Activated T-helper 1 cell treated with anti-CD3 and anti-CD28 coated beads, Interleukin-12 subunit alpha, Interleukin-12 subunit beta, Interleukin-2, Interleukin-4 antibody, amounts not matched to agents 30 ng/mL and 10 ng/mL and 1 ng/mL, durations not matched to agents 14 hours and 24 hours and 36 hours (primary cell): Measurements from ENCODE around the gene CACNA1C. TPM values are rescaled to one million over a fixed set of nuclear protein-coding genes. Genes with fewer than 3 reads are reported as not detected.
"Not testable (repeated sequence)": the region's sequence is repeated elsewhere in the genome, so short reads cannot be mapped to it uniquely, and the experiment has no call there.

ENCODE experiments used
- DNase-seq: peaks from one replicate; pipeline ENCODE4 v3.0.0; 2021; ENCODE audit warnings: low spot score
- H3K27ac Mint-ChIP-seq: one replicate; pipeline ENCODE4 v1.8.0; 2021; ENCODE audit warnings: mild to moderate bottlenecking, mixed read lengths
- H3K27me3 Mint-ChIP-seq: one replicate; pipeline ENCODE4 v1.8.0; 2022; ENCODE audit warnings: mild to moderate bottlenecking, moderate library complexity, mixed read lengths; ENCODE audit not compliant: insufficient read depth
- H3K36me3 Mint-ChIP-seq: one replicate; pipeline ENCODE4 v1.8.0; 2021; ENCODE audit warnings: low read depth, mixed read lengths
- H3K4me1 Mint-ChIP-seq: one replicate; pipeline ENCODE4 v1.8.0; 2021; ENCODE audit warnings: low read depth, mixed read lengths
- H3K4me3 Mint-ChIP-seq: one replicate; pipeline ENCODE4 v1.8.0; 2021; ENCODE audit warnings: mild to moderate bottlenecking, moderate library complexity, mixed read lengths
- H3K9me3 Mint-ChIP-seq: one replicate; pipeline ENCODE4 v1.8.0; 2021; ENCODE audit warnings: mixed read lengths
- intact Hi-C: fragments of 100-400 bp; cut with micrococcal nuclease; formaldehyde crosslinking; loops from one replicate; pipeline ENCODE4 v1.15.1; 2024
- total RNA-seq: library from RNA; stranded (reverse); gene quantifications from 2 replicates; pipeline ENCODE4 v1.2.3, GENCODE V29; 2022

The CACNA1C gene
- total RNA-seq, 1 donor from 2014 or later = 0.18 TPM

DNA sequence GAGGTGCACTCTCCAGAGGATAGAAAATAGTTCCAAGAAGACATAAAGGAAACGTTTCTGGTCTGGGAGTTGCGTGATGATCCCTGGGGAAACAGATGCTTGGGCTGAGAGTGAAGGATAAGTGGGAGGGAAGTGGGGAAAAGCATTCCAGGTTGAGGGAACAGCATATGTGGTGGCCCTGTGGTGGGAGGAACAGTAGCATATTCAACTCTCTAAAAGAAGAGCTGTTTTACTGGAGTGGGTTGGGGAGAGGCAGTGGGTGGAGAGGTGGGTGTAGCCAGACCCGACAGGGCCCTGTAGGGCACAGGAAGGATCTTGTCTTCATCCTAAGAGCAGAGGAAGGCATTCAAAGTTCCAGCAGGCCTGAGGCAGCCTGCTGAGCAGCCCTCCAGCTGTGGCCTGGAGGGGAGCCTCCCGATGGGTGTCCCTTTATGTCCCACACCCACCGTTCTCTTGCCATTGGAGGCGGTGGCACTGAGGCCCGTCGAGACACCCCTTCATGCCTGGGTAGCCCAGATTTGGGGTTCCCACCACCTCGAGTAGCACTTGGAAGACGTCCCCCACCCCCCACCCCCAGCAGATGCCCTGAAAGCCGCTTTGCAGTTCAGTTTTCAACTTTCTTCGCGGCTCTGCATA is 431.5 kb downstream of the CACNA1C start:
- peaks cover 6% of the 10 kb centered on the region for H3K27me3 Mint-ChIP-seq
- no peaks in the 10 kb centered on the region for H3K36me3 Mint-ChIP-seq
- intact Hi-C loops = no loop called here
- no peak for DNase-seq
- H3K27ac Mint-ChIP-seq = no peak overlapping the region
- no peaks in the 10 kb centered on the region for H3K9me3 Mint-ChIP-seq
- no peak overlapping the region for H3K4me3 Mint-ChIP-seq
- no peaks in the 10 kb centered on the region for H3K4me1 Mint-ChIP-seq

DNA sequence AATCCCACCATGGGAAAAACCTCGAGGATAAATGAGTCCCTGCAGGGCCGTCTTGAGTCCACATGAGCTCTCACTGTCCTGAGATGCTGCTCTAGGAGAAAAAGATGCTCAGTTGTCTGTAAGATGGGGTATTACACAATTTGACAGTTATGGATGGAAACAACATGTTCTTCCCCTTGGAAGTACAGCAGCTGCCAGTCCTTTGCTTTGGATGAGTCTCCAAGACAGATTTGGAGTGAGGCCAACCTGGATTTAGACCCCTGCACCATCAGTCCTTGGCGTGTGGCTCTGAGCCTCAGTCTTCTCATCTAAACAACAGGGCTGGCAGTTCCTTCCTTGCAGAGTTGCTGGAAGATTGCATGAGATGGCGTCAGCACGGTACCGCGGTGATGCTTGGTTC is 432.9 kb downstream of the CACNA1C start:
- Mint-ChIP-seq H3K4me3 (no peak overlapping the region), H3K9me3 (no peaks in the 10 kb centered on the region), H3K36me3 (no peaks in the 10 kb centered on the region), H3K27ac (no peak overlapping the region), H3K4me1 (no peaks in the 10 kb centered on the region), H3K27me3 (peaks cover 4% of the 10 kb centered on the region)
- intact Hi-C loops = no loop called here
- no peak for DNase-seq

DNA sequence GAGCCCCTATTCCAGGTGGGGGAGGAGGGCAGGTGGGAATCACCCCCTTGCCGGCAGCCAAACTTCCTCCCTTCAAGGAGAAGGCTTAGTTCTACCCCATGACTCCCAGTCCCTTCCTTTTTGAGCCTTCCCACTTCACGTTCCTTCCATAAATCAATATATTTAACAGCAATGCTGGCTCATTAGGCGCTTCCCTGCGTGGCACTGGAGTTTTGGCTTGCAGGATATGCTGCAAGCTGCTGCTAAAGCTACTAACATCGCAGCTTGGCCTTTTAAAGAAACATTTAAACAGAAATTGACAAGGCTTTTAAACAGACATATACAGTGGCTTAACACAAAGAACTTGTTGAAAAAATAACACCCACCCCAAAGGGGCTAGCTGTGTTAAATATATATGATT is 434.0 kb downstream of the CACNA1C start:
- H3K9me3 Mint-ChIP-seq = no peaks in the 10 kb centered on the region
- H3K36me3 Mint-ChIP-seq = no peaks in the 10 kb centered on the region
- H3K27me3 Mint-ChIP-seq = peaks cover 4% of the 10 kb centered on the region
- H3K4me1 Mint-ChIP-seq = no peaks in the 10 kb centered on the region
- H3K27ac Mint-ChIP-seq = no peak overlapping the region
- H3K4me3 Mint-ChIP-seq = no peak overlapping the region
- no peak for DNase-seq
- intact Hi-C loops = no loop called here

DNA sequence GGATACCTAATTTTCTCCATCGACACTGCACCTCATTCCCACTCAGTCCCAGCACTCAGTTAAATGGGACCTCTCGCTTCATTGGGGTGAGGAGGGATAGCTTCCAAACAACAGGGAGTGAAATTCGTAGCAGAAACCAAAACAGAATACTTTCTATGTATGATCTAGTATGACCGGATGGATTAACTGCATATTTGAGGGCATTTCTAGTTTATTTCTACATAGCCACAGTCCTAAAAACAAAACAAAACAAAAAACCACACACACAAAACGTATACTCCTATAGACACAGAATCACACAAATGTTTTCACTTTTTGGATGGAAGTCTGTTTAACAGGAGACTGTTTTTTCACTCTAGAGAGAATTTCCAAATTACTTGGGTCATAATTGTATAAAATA is 434.5 kb downstream of the CACNA1C start:
- Mint-ChIP-seq H3K27ac (no peak overlapping the region), H3K36me3 (no peaks in the 10 kb centered on the region), H3K9me3 (no peaks in the 10 kb centered on the region), H3K27me3 (peaks cover 4% of the 10 kb centered on the region), H3K4me3 (no peak overlapping the region), H3K4me1 (no peaks in the 10 kb centered on the region)
- intact Hi-C loops = no loop called here
- no peak for DNase-seq

DNA sequence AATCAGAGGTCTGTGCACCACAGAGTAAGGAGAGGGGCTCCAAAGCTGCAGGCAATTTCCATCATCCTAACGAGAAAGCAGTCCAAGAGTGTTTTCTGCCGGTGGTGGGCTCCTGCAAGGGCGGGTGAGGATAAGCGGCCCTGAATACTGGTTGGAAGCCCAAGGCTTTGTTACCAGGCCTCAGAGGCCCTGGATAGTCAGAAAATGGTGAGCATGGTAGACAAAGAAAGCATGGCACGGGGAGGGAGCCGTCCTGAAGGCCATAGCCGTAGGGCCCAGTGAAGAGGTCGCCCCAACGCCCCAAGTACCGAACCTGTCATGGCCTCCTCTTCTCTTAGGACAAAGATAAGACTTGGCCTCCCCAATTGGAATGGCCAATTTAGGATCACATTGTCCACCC is 435.3 kb downstream of the CACNA1C start:
- H3K27me3 Mint-ChIP-seq = peaks cover 6% of the 10 kb centered on the region
- no peaks in the 10 kb centered on the region for H3K4me1 Mint-ChIP-seq
- DNase-seq = no peak
- H3K4me3 Mint-ChIP-seq = no peak overlapping the region
- no peak overlapping the region for H3K27ac Mint-ChIP-seq
- no peaks in the 10 kb centered on the region for H3K36me3 Mint-ChIP-seq
- intact Hi-C loops = no loop called here
- H3K9me3 Mint-ChIP-seq = no peaks in the 10 kb centered on the region

DNA sequence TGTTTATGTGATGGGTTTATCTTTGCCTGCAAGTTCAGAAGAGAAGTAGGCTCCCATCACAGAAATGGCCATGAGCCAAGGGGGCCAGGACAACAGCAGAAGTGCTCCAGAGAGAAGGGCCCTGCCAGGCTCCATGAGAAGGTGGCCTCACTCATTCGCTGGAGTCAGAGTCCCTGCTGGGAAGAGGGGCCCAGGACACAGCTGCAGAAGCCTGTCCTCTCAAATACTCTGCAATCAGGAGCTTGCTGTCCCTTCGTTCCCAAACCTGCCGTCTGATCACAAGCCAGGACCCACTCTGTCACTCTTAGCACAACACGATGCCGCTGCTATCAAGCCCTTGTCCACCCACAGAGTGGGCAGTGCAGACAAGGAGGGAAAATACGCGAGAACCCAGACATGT is 435.8 kb downstream of the CACNA1C start:
- intact Hi-C loops = no loop called here
- no peaks in the 10 kb centered on the region for H3K4me1 Mint-ChIP-seq
- H3K4me3 Mint-ChIP-seq = no peak overlapping the region

DNA sequence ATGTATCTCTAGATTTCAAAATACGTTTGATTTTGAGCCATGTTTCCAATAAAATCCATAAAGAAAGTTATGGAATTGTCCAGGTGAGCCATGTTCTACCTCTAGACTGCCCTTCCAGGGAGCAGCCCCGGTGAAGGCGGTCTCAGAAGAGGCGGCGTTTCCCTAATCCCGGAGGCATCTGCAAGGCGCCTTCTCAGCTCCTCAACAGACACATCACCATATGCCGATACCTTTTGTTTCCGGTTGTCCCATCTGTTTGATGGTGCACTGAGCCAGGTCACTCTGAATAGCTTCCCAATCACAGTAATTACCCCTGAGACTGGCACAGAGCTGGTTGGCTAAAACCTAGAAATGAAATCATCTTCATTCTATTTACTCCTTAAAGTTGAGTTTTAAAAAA is 436.5 kb downstream of the CACNA1C start:
- Mint-ChIP-seq H3K4me3 (no peak overlapping the region), H3K4me1 (no peaks in the 10 kb centered on the region), H3K27me3 (peaks cover 9% of the 10 kb centered on the region), H3K36me3 (no peaks in the 10 kb centered on the region), H3K9me3 (no peaks in the 10 kb centered on the region), H3K27ac (no peak overlapping the region)
- intact Hi-C loops = no loop called here
- no peak for DNase-seq

More for the DNA sequence above, 435.8 kb downstream of the CACNA1C start:
- Mint-ChIP-seq H3K9me3 (no peaks in the 10 kb centered on the region), H3K27me3 (peaks cover 8% of the 10 kb centered on the region), H3K27ac (no peak overlapping the region), H3K36me3 (no peaks in the 10 kb centered on the region)
- DNase-seq = no peak

DNA sequence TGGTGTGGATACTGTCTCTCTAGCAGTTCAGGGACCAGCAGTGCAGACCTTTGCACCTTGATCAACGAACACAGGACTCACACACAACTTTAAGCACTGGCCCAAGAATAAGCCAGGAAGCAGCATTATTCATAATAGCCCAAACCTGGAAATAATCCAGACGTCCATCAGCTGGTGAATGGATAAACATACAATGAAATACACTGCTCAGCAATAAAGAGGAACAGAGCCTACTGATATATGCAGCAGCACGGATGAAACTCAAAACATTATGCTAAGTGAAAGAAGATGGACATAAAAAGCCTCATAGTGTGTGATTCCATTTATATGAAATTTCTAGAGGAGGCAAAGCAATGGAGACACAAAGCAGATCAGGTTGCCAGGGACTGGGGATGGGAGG is 438.0 kb downstream of the CACNA1C start:
- no peak for DNase-seq
- intact Hi-C loops = no loop called here
- Mint-ChIP-seq H3K4me1 (no peaks in the 10 kb centered on the region), H3K27ac (no peak overlapping the region), H3K36me3 (no peaks in the 10 kb centered on the region), H3K4me3 (no peak overlapping the region), H3K27me3 (peaks cover 10% of the 10 kb centered on the region), H3K9me3 (no peaks in the 10 kb centered on the region)

DNA sequence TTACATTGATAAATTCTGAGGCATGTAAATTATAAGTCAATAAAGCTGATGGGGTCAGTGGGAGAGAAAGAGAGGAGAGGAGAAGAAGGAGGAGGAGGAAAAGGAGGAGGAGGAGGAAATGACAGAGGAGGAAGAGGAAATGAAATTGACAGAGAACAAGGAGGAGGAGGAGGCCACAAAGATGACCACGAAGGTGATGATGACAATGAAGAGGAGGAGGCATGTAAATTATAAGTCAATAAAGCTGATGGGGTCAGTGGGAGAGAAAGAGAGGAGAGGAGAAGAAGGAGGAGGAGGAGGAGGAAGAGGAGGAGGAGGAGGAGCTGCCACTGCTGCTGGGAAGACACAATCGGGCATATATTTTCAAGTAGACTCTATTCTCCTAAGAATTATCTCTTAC is 438.6 kb downstream of the CACNA1C start:
- H3K36me3 Mint-ChIP-seq, intact Hi-C loops, H3K4me3 Mint-ChIP-seq, H3K27ac Mint-ChIP-seq, H3K27me3 Mint-ChIP-seq, H3K4me1 Mint-ChIP-seq, H3K9me3 Mint-ChIP-seq, DNase-seq: not testable (repeated sequence)

DNA sequence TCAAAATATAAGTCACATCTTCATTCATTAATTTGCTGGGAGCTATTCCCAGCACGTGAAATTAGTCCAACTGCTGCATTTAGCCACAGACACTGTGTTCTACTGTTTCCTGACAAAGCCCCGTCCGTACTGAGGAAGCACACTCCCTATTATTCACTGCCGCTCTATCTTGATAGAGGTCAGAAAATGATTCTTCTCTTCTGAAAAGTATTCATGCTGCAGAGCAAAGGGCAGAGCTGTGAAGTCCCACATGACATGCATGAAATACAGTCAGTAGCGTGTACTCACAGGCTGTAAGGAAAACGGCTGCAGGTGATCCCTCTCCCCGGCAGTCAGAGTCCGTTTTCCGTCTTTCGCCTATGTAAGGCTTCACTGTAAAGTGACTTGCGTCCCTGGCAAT is 439.4 kb downstream of the CACNA1C start:
- intact Hi-C loops = no loop called here
- no peak overlapping the region for H3K27ac Mint-ChIP-seq
- no peaks in the 10 kb centered on the region for H3K36me3 Mint-ChIP-seq
- DNase-seq = no peak
- H3K27me3 Mint-ChIP-seq = peaks cover 14% of the 10 kb centered on the region
- H3K4me3 Mint-ChIP-seq = no peak overlapping the region
- no peaks in the 10 kb centered on the region for H3K9me3 Mint-ChIP-seq
- H3K4me1 Mint-ChIP-seq = no peaks in the 10 kb centered on the region

DNA sequence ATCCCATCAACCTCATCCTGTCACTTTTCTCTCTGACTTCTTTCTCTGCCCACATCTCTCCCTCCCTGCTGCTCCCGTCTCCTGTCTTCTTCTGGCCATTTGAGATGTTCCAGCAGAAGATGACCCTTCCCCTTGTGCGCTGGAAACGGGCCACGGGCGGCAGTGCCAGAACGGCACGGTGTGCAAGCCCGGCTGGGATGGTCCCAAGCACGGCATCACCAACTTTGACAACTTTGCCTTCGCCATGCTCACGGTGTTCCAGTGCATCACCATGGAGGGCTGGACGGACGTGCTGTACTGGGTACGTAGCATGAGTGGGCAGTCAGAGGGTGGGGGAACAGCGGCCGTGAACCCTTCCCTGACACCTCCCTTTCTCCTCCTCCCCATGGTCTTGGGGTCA is 440.3 kb downstream of the CACNA1C start:
- no peak overlapping the region for H3K27ac Mint-ChIP-seq

DNA sequence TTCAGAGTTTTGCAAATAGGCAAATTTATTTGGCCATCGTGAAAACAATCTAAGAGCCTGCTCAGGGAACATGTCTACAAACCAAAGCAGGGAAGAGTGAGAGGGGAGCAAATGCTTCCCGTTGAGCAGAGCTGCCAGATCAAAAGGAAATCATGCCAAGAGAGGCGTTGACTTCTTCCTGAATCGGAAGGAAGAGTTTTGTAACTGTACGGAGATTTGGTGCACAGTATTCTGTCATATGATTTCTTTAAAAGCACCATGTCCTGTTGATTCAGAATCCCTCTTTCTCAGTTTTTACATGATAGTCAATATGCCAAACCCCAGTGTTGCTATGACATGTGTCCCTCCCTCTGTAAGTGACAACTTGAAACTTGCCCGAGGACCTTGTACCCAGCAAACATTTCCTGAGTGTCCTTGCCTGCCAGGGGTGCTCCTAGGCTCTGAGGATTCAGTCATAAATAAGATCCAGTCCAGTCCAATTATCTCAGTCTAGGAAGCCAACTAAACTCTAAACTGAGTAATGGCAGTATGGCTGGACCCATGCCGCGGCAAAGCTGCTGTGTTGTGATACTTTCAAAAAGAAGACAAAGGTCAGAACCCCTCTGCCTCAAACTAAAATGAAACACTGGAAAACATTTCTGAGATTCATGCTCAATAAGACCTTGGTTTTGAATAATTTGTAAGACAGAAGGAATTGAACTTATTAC is 441.9 kb downstream of the CACNA1C start:
- peaks cover 14% of the 10 kb centered on the region for H3K27me3 Mint-ChIP-seq
- no peaks in the 10 kb centered on the region for H3K9me3 Mint-ChIP-seq
- H3K27ac Mint-ChIP-seq = no peak overlapping the region
- DNase-seq = no peak
- no peaks in the 10 kb centered on the region for H3K4me1 Mint-ChIP-seq
- intact Hi-C loops = no loop called here
- no peak overlapping the region for H3K4me3 Mint-ChIP-seq
- no peaks in the 10 kb centered on the region for H3K36me3 Mint-ChIP-seq

More for the DNA sequence above, 440.3 kb downstream of the CACNA1C start:
- Mint-ChIP-seq H3K36me3 (no peaks in the 10 kb centered on the region), H3K27me3 (peaks cover 14% of the 10 kb centered on the region), H3K4me1 (no peaks in the 10 kb centered on the region), H3K4me3 (no peak overlapping the region), H3K9me3 (no peaks in the 10 kb centered on the region)
- intact Hi-C loops = no loop called here
- DNase-seq = no peak

DNA sequence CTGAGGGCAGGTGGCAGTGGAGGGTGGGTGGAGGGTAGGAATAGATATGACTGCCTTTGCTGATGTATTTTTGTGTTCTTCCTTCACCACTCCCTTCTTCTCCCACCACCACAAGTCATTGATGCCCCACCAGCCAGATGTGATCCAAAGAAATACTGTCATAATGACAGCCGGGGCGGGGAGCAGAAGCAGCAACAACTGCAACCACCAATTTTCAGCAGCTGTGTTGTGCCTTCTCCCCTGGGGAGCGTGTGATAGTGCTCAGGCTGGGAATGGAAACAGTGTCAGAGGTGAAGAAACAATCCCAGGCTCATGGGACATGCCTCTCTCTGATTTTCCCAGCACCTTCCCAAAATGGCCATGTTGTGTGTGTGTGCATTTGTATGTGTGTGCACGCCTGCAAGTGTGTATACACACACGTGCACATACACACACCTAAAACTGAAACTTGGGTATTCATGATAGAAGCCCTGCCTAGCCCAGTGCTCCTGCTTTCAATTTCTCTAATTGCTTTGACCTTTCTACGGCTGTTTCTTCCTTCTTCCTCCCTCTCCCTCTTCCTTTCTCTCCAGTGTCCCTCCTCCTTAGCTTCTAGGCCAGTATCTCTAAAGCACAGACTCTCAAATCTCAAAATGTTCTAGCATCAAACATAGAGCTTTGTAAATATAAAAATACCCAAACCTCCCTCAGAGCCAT is 442.8 kb downstream of the CACNA1C start:
- H3K27me3 Mint-ChIP-seq = peaks cover 14% of the 10 kb centered on the region
- no peaks in the 10 kb centered on the region for H3K4me1 Mint-ChIP-seq
- no peak overlapping the region for H3K27ac Mint-ChIP-seq
- no peak for DNase-seq
- H3K36me3 Mint-ChIP-seq = no peaks in the 10 kb centered on the region
- no peaks in the 10 kb centered on the region for H3K9me3 Mint-ChIP-seq
- H3K4me3 Mint-ChIP-seq = no peak overlapping the region
- intact Hi-C loops = no loop called here
